GM13976 (cell line): Measurements from ENCODE around the gene CCDC73.

Experiments used
- DNase-seq: peaks from one replicate; pipeline ENCODE4 v3.0.0; 2012; ENCODE audit warnings: low spot score
- in situ Hi-C: fragments of 300-500 bp; cut with MboI; formaldehyde crosslinking; loops from one replicate; pipeline ENCODE4 v1.12.0; 2022; ENCODE audit warnings: low sequenced_read_pairs, mixed read lengths, inconsistent platforms; ENCODE audit not compliant: unreplicated experiment
- TF ChIP-seq, protein P1 (sequence below): IDR thresholded peaks from 2 replicates; pipeline ENCODE4 v1.5.1; 2012; ENCODE audit warnings: borderline replicate concordance, mild to moderate bottlenecking; ENCODE audit not compliant: insufficient read depth; ENCODE audit errors: extremely low read depth, missing control alignments, control extremely low read depth

The CCDC73 gene

DNA sequence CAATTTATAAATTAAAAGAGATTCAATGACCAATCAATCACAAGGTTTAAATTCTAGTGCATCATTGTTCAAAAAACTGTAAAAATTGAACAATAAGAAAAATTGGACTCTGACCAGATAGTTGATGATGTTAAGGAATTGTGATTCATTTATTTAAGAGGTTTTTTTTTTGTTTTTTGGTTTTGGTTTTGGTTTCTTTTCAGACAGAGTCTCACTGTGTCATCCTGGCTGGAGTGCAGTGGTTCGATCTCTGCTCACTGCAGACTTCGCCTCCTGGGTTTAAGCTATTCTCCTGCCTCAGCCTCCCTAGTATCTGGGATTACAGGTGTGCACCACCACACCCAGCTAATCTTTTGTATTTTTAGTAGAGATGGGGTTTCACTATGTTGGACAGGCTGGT lies 227.9 kb downstream of the CCDC73 start:
- TF ChIP-seq, protein P1, sequence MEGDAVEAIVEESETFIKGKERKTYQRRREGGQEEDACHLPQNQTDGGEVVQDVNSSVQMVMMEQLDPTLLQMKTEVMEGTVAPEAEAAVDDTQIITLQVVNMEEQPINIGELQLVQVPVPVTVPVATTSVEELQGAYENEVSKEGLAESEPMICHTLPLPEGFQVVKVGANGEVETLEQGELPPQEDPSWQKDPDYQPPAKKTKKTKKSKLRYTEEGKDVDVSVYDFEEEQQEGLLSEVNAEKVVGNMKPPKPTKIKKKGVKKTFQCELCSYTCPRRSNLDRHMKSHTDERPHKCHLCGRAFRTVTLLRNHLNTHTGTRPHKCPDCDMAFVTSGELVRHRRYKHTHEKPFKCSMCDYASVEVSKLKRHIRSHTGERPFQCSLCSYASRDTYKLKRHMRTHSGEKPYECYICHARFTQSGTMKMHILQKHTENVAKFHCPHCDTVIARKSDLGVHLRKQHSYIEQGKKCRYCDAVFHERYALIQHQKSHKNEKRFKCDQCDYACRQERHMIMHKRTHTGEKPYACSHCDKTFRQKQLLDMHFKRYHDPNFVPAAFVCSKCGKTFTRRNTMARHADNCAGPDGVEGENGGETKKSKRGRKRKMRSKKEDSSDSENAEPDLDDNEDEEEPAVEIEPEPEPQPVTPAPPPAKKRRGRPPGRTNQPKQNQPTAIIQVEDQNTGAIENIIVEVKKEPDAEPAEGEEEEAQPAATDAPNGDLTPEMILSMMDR = no peak
- in situ Hi-C loops = no loop called here
- DNase-seq = no peak

GRCh38 chr11:32563600-32563959 lies 230.9 kb downstream of the CCDC73 start:
- no peak for DNase-seq
- TF ChIP-seq, protein P1 = no peak
- in situ Hi-C loops = no loop called here

- in situ Hi-C loops = no loop called here
- no peak for DNase-seq
- TF ChIP-seq, protein P1 = no peak
Observed at GRCh38 chr11:32562839-32563599, 231.4 kb downstream of the CCDC73 start.

DNA sequence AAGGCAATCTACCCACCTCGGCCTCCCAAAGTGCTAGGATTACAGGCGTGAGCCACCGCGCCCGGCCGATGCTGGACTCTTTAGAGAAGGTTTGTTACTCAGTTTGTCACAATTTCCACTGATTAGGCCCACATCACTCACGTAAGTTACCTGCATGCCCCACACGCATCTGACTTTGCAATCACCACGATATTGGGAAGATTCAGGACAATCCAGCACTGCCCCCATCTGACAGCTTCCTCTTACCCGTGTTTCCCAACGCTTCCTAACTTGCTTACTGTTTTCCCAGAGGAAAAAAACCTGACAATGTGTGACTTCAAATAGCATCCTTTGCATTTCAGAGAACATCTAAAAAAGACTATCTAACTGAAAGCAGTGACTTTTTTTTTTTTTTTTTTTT lies 232.6 kb downstream of the CCDC73 start:
- TF ChIP-seq, protein P1 = peak; percentile 8
- no peak for DNase-seq
- in situ Hi-C loops = no loop called here

GRCh38 chr11:32555895-32556294 lies 238.6 kb downstream of the CCDC73 start:
- in situ Hi-C loops = no loop called here

DNA sequence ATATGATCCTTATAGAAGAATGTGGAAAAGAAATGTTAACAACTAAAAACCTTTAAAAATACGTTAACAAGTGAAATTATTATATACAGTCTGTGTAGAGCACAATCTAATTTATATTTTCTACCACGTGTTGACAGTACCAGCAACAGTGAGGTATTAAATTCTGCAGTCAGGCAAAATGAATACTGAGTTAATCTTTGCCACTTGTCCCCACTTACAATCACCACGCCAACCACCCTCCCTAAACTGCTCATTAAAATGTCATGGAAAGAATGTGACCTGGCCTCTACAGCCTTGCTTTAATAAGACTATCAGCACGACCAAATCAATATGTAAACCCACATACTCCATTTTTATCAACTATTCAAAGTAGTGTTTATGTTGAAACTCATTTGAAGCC lies 239.4 kb downstream of the CCDC73 start:
- TF ChIP-seq, protein P1 = no peak
- DNase-seq = no peak
- in situ Hi-C loops = no loop called here

More at GRCh38 chr11:32555895-32556294, 238.6 kb downstream of the CCDC73 start:
- TF ChIP-seq, protein P1 = no peak
- no peak for DNase-seq
